H9 (cell line): ENCODE results near the gene KIF23. TPM values are rescaled to one million over a fixed set of nuclear protein-coding genes. Genes with fewer than 3 reads are reported as not detected.

ENCODE experiments used
- DNase-seq: peaks from one replicate; pipeline ENCODE4 v3.0.0-alpha.2; 2017
- H2AFZ ChIP-seq: one replicate; pipeline ENCODE4 v1.6.1; 2013; ENCODE audit warnings: mild to moderate bottlenecking, low read length, control low read depth, moderate library complexity
- H2AK5ac ChIP-seq: 2 replicates; pipeline ENCODE4 v1.6.1; 2013; ENCODE audit warnings: low read length, control low read depth, mixed read lengths; ENCODE audit not compliant: insufficient read length
- H2BK120ac ChIP-seq: one replicate; pipeline ENCODE4 v1.6.1; 2013; ENCODE audit warnings: low read depth, mild to moderate bottlenecking, low read length, control low read depth, inconsistent platforms; ENCODE audit not compliant: poor library complexity, severe bottlenecking
- H2BK12ac ChIP-seq: 2 replicates; pipeline ENCODE4 v1.6.1; 2013; ENCODE audit warnings: low read length, control low read depth, mixed read lengths, low read depth; ENCODE audit not compliant: insufficient read length
- H2BK15ac ChIP-seq: 2 replicates; pipeline ENCODE4 v1.6.1; 2013; ENCODE audit warnings: low read depth, low read length, control low read depth
- H2BK20ac ChIP-seq: one replicate; pipeline ENCODE4 v1.6.1; 2013; ENCODE audit warnings: low read depth, mild to moderate bottlenecking, low read length, control low read depth, inconsistent platforms; ENCODE audit not compliant: poor library complexity, severe bottlenecking
- H2BK5ac ChIP-seq: 2 replicates; pipeline ENCODE4 v1.6.1; 2013; ENCODE audit warnings: low read length, control low read depth, mixed read lengths; ENCODE audit not compliant: insufficient read length
- H3K14ac ChIP-seq: 2 replicates; pipeline ENCODE4 v1.6.1; 2013; ENCODE audit warnings: low read length, control low read depth; ENCODE audit not compliant: insufficient read depth
- H3K18ac ChIP-seq: 2 replicates; pipeline ENCODE4 v1.6.1; 2013; ENCODE audit warnings: low read depth, mild to moderate bottlenecking, mixed read lengths, low read length, control low read depth; ENCODE audit not compliant: insufficient read length
- H3K23ac ChIP-seq: 2 replicates; pipeline ENCODE4 v1.6.1; 2013; ENCODE audit warnings: low read length, control low read depth, mixed read lengths, low read depth; ENCODE audit not compliant: insufficient read length
- H3K23me2 ChIP-seq: 2 replicates; pipeline ENCODE4 v1.6.1; 2013; ENCODE audit warnings: low read depth, mild to moderate bottlenecking, mixed read lengths, low read length, control low read depth; ENCODE audit not compliant: insufficient read length, poor library complexity, severe bottlenecking
- H3K27ac ChIP-seq: 2 replicates; pipeline ENCODE4 v1.5.1; 2013; ENCODE audit warnings: low read length, control low read depth, mixed read lengths, low read depth; ENCODE audit not compliant: insufficient read length
- H3K27me3 ChIP-seq: 2 replicates; pipeline ENCODE4 v1.6.1; 2013; ENCODE audit warnings: low read length, control low read depth, inconsistent platforms; ENCODE audit not compliant: insufficient read depth
- H3K4ac ChIP-seq: 2 replicates; pipeline ENCODE4 v1.6.1; 2013; ENCODE audit warnings: low read depth, mild to moderate bottlenecking, control low read depth, inconsistent platforms, low read length, moderate library complexity
- H3K4me1 ChIP-seq: 2 replicates; pipeline ENCODE4 v1.6.1; 2013; ENCODE audit warnings: low read length, control low read depth, inconsistent platforms; ENCODE audit not compliant: insufficient read depth
- H3K4me2 ChIP-seq: 2 replicates; pipeline ENCODE4 v1.6.1; 2013; ENCODE audit warnings: low read length, control low read depth, mixed read lengths; ENCODE audit not compliant: insufficient read length, insufficient read depth
- H3K56ac ChIP-seq: 2 replicates; pipeline ENCODE4 v1.6.1; 2013; ENCODE audit warnings: low read depth, mild to moderate bottlenecking, mixed read lengths, low read length, control low read depth; ENCODE audit not compliant: insufficient read length
- H3K79me1 ChIP-seq: 2 replicates; pipeline ENCODE4 v1.6.1; 2013; ENCODE audit warnings: low read depth, mild to moderate bottlenecking, moderate library complexity, low read length, control low read depth, inconsistent platforms; ENCODE audit not compliant: insufficient read depth, poor library complexity, severe bottlenecking
- H3K79me2 ChIP-seq: 2 replicates; pipeline ENCODE4 v1.6.1; 2013; ENCODE audit warnings: low read length, control low read depth, inconsistent platforms; ENCODE audit not compliant: insufficient read depth
- H3K9ac ChIP-seq: 2 replicates; pipeline ENCODE4 v1.6.1; 2013; ENCODE audit warnings: low read length, control low read depth, mixed read lengths; ENCODE audit not compliant: insufficient read length; ENCODE audit errors: extremely low read depth
- H3K9me3 ChIP-seq: one replicate; pipeline ENCODE4 v1.6.1; 2013; ENCODE audit warnings: low read depth, low read length, inconsistent platforms; ENCODE audit not compliant: control insufficient read depth
- H3T11ph ChIP-seq: one replicate; pipeline ENCODE4 v1.6.1; 2013; ENCODE audit warnings: mild to moderate bottlenecking, low read length, control low read depth, inconsistent platforms
- H4K20me1 ChIP-seq: one replicate; pipeline ENCODE4 v1.6.1; 2013; ENCODE audit not compliant: control insufficient read depth, insufficient read length, insufficient read depth
- H4K5ac ChIP-seq: 2 replicates; pipeline ENCODE4 v1.6.1; 2013; ENCODE audit warnings: low read depth, mild to moderate bottlenecking, mixed read lengths, low read length, control low read depth; ENCODE audit not compliant: insufficient read length
- H4K8ac ChIP-seq: replicated peaks from 2 replicates; pipeline ENCODE4 v1.6.1; 2013; ENCODE audit warnings: low read length, control low read depth, mixed read lengths, low read depth; ENCODE audit not compliant: insufficient read length
- H4K91ac ChIP-seq: 2 replicates; pipeline ENCODE4 v1.6.1; 2013; ENCODE audit warnings: low read depth, mild to moderate bottlenecking, moderate library complexity, mixed read lengths, low read length, control low read depth; ENCODE audit not compliant: insufficient read length
- H3K27ac Mint-ChIP-seq, 3 experiments: 2 replicates in 2 of 3; 3 replicates in 1 of 3; pipeline ENCODE4 v1.8.0; 2020 to 2021; ENCODE audit warnings: mixed read lengths in 3 of 3, mild to moderate bottlenecking in 1 of 3, moderate library complexity in 1 of 3
- H3K27me3 Mint-ChIP-seq: 2 replicates; pipeline ENCODE4 v1.8.0; 2021; ENCODE audit warnings: low read depth, mild to moderate bottlenecking, moderate library complexity, mixed read lengths
- H3K36me3 Mint-ChIP-seq, 3 experiments: 2 replicates in 2 of 3; 3 replicates in 1 of 3; pipeline ENCODE4 v1.8.0; 2020 to 2021; ENCODE audit warnings: low read depth in 3 of 3, mixed read lengths in 3 of 3; ENCODE audit not compliant: insufficient read depth in 1 of 3
- H3K4me1 Mint-ChIP-seq, 2 experiments: 2 replicates each; pipeline ENCODE4 v1.8.0; 2020; ENCODE audit warnings: mixed read lengths in 2 of 2
- H3K4me3 Mint-ChIP-seq, 2 experiments: 2 replicates in 1 of 2; 3 replicates in 1 of 2; pipeline ENCODE4 v1.8.0; 2020 to 2021; ENCODE audit warnings: mild to moderate bottlenecking in 2 of 2, mixed read lengths in 2 of 2, moderate library complexity in 1 of 2
- H3K9me3 Mint-ChIP-seq, 2 experiments: 2 replicates in 1 of 2; 3 replicates in 1 of 2; pipeline ENCODE4 v1.8.0; 2020; ENCODE audit warnings: mild to moderate bottlenecking in 2 of 2, mixed read lengths in 2 of 2, moderate library complexity in 1 of 2
- CTCF ChIP-seq: fragments of 200-600 bp; sonication (generic); conservative IDR thresholded peaks from 3 replicates; pipeline ENCODE4 v1.8.0; 2021; ENCODE audit warnings: antibody characterized with exemption, mild to moderate bottlenecking
- whole genome bisulfite sequencing: extraction: QIAGEN DNeasy Blood & Tissue Kit; methylation state at CpG from one replicate; pipeline ENCODE4 v1.1.7; 2013; ENCODE audit warnings: missing lambda C conversion rate, low lambda C conversion rate, mixed read lengths; ENCODE audit not compliant: insufficient read length; ENCODE audit errors: extremely low coverage; 5-methylcytosine and 5-hydroxymethylcytosine counted together
- total RNA-seq: library from RNA; stranded (reverse); gene quantifications from 2 replicates; pipeline ENCODE4 v1.2.1, GENCODE V29; 2021

The KIF23 gene
- total RNA-seq, 1 experiment from 2014 or later = 55.4 TPM

GRCh38 chr15:69380100-69380725, 33.9 kb upstream of the KIF23 start:
- Histone ChIP-seq H3K56ac (no peak overlapping the region), H2BK12ac (no peak overlapping the region), H2BK5ac (no peak overlapping the region), H2AK5ac (no peak overlapping the region), H4K91ac (no peak overlapping the region), H3K23ac (no peak overlapping the region), H3T11ph (no peak overlapping the region), H4K20me1 (no peaks in the 10 kb centered on the region), H3K79me2 (no peaks in the 10 kb centered on the region), H4K5ac (no peak overlapping the region), H2AFZ (no peak overlapping the region), H3K14ac (no peak overlapping the region), H3K79me1 (no peaks in the 10 kb centered on the region), H3K23me2 (no peaks in the 10 kb centered on the region), H3K9ac (no peak overlapping the region), H3K18ac (no peak overlapping the region), H2BK20ac (no peak overlapping the region), H3K27me3 (no peaks in the 10 kb centered on the region), H3K9me3 (no peaks in the 10 kb centered on the region), H3K27ac (no peak overlapping the region), H3K4me1 (no peaks in the 10 kb centered on the region), H3K4me2 (no peak overlapping the region), H2BK120ac (no peak overlapping the region), H2BK15ac (no peak overlapping the region), H3K4ac (no peak overlapping the region), H4K8ac (no peak overlapping the region)
- DNase-seq = peak; percentile 73
- Mint-ChIP-seq H3K4me1 (peaks cover 11 to 14% of the 10 kb centered on the region in 2 experiments), H3K27me3 (peaks cover 2% of the 10 kb centered on the region), H3K4me3 (no peak overlapping the region), H3K9me3 (no peaks in the 10 kb centered on the region), H3K27ac (peak overlapping the region in 1 of 3 experiments; percentile 2; a peak in 1 of 7 replicates), H3K36me3 (no peaks in the 10 kb centered on the region)
- peak; percentile 63 for TF ChIP-seq CTCF
- no CpG with 5 or more reads among the region's 9 CpGs for WGBS
